HEK293 (cell line): ENCODE measurements around the gene SIGLEC15.

Experiments
- CTCF ChIA-PET: fragments of 350-600 bp; formaldehyde crosslinking; extraction: SDS; loops from one replicate; lab custom pipeline; 2021; ENCODE audit warnings: antibody characterized with exemption; lab: Yijun Ruan, JAX
- POLR2A ChIA-PET: fragments of 300-600 bp; formaldehyde crosslinking; extraction: SDS; loops from one replicate; lab custom pipeline; 2020; ENCODE audit warnings: antibody characterized with exemption, inconsistent platforms; lab: Yijun Ruan, JAX
- H3K27ac ChIP-seq: fragments of 200-500 bp; sonication (Bioruptor generic); 2 replicates; pipeline ENCODE4 v1.5.1; 2014; ENCODE audit warnings: low read depth, low read length, control low read depth, inconsistent platforms; ENCODE audit errors: extremely low read depth
- H3K36me3 ChIP-seq, 2 experiments: fragments of 200-500 bp in 1 of 2; sonication (Bioruptor generic) in 1 of 2; 1 replicate in 1 of 2; 2 replicates in 1 of 2; pipeline ENCODE4 v1.5.1; 2014 to 2017; ENCODE audit warnings: inconsistent platforms in 2 of 2, low read length in 2 of 2; ENCODE audit not compliant: control insufficient read depth in 2 of 2, insufficient read depth in 1 of 2
- H3K4me1 ChIP-seq: fragments of 200-500 bp; sonication (Bioruptor generic); 2 replicates; pipeline ENCODE4 v1.5.1; 2014; ENCODE audit warnings: mild to moderate bottlenecking, low read length, inconsistent platforms; ENCODE audit not compliant: control insufficient read depth, insufficient read depth
- H3K4me3 ChIP-seq: 2 replicates; pipeline ENCODE4 v1.5.1; 2011; ENCODE audit warnings: low read depth, mild to moderate bottlenecking, control low read depth, low read length, moderate library complexity
- H3K9me3 ChIP-seq: fragments of 200-500 bp; sonication (Bioruptor generic); 2 replicates; pipeline ENCODE4 v1.5.1; 2014; ENCODE audit warnings: low read depth, low read length, inconsistent platforms; ENCODE audit not compliant: control insufficient read depth, insufficient read depth
- FEZF1 ChIP-seq: fragments of 450-650 bp; formaldehyde crosslinking; IDR thresholded peaks from 2 replicates; pipeline ENCODE4 v1.5.1; 2016; ENCODE audit warnings: missing biosample characterization, missing genetic modification characterization
- HIC1 ChIP-seq: fragments of 450-650 bp; formaldehyde crosslinking; IDR thresholded peaks from 2 replicates; pipeline ENCODE4 v1.5.1; 2016; ENCODE audit warnings: missing biosample characterization, missing genetic modification characterization
- KLF9 ChIP-seq: fragments of 450-650 bp; formaldehyde crosslinking; IDR thresholded peaks from 2 replicates; pipeline ENCODE4 v1.5.1; 2016; ENCODE audit warnings: missing biosample characterization, missing genetic modification characterization, low read depth
- ZFHX2 ChIP-seq: fragments of 450-650 bp; formaldehyde crosslinking; conservative IDR thresholded peaks from 2 replicates; pipeline ENCODE4 v1.5.1; 2016; ENCODE audit warnings: missing biosample characterization, missing genetic modification characterization
- ZNF10 ChIP-seq: fragments of 450-650 bp; formaldehyde crosslinking; IDR thresholded peaks from 2 replicates; pipeline ENCODE4 v1.5.1; 2017; ENCODE audit warnings: missing biosample characterization, missing genetic modification characterization
- ZNF140 ChIP-seq: fragments of 450-650 bp; formaldehyde crosslinking; IDR thresholded peaks from 2 replicates; pipeline ENCODE4 v1.5.1; 2016; ENCODE audit warnings: missing biosample characterization, missing genetic modification characterization
- ZNF155 ChIP-seq: fragments of 450-650 bp; formaldehyde crosslinking; IDR thresholded peaks from 2 replicates; pipeline ENCODE4 v1.5.1; 2016; ENCODE audit warnings: missing biosample characterization, missing genetic modification characterization
- ZNF184 ChIP-seq: fragments of 450-650 bp; IDR thresholded peaks from 2 replicates; pipeline ENCODE4 v1.5.1; 2018; ENCODE audit warnings: missing biosample characterization, mild to moderate bottlenecking, missing genetic modification characterization
- ZNF2 ChIP-seq: fragments of 450-650 bp; formaldehyde crosslinking; IDR thresholded peaks from 2 replicates; pipeline ENCODE4 v1.5.1; 2016; ENCODE audit warnings: missing biosample characterization, missing genetic modification characterization
- ZNF214 ChIP-seq: fragments of 450-650 bp; formaldehyde crosslinking; IDR thresholded peaks from 2 replicates; pipeline ENCODE4 v1.5.1; 2017; ENCODE audit warnings: missing biosample characterization, mild to moderate bottlenecking, missing genetic modification characterization, borderline replicate concordance
- ZNF223 ChIP-seq: fragments of 450-650 bp; formaldehyde crosslinking; IDR thresholded peaks from 2 replicates; pipeline ENCODE4 v1.5.1; 2016; ENCODE audit warnings: missing biosample characterization, missing genetic modification characterization
- ZNF354C ChIP-seq: fragments of 450-650 bp; formaldehyde crosslinking; IDR thresholded peaks from 2 replicates; pipeline ENCODE4 v1.5.1; 2016; ENCODE audit warnings: missing biosample characterization, missing genetic modification characterization, low read depth, borderline replicate concordance
- ZNF366 ChIP-seq: fragments of 450-650 bp; formaldehyde crosslinking; conservative IDR thresholded peaks from 2 replicates; pipeline ENCODE4 v1.5.1; 2016; ENCODE audit warnings: missing biosample characterization, missing genetic modification characterization
- ZNF37A ChIP-seq: fragments of 450-650 bp; IDR thresholded peaks from 2 replicates; pipeline ENCODE4 v1.5.1; 2018; ENCODE audit warnings: missing biosample characterization, missing genetic modification characterization
- ZNF391 ChIP-seq: fragments of 450-650 bp; formaldehyde crosslinking; IDR thresholded peaks from 2 replicates; pipeline ENCODE4 v1.5.1; 2016; ENCODE audit warnings: low read depth, missing biosample characterization, missing genetic modification characterization, borderline replicate concordance
- ZNF398 ChIP-seq: fragments of 450-650 bp; formaldehyde crosslinking; IDR thresholded peaks from 2 replicates; pipeline ENCODE4 v1.5.1; 2017; ENCODE audit warnings: missing biosample characterization, missing genetic modification characterization
- ZNF426 ChIP-seq: fragments of 450-650 bp; formaldehyde crosslinking; IDR thresholded peaks from 2 replicates; pipeline ENCODE4 v1.5.1; 2017; ENCODE audit warnings: missing biosample characterization, missing genetic modification characterization, mild to moderate bottlenecking, inconsistent platforms, moderate library complexity
- ZNF548 ChIP-seq: fragments of 450-650 bp; formaldehyde crosslinking; IDR thresholded peaks from 2 replicates; pipeline ENCODE4 v1.5.1; 2016; ENCODE audit warnings: missing biosample characterization, missing genetic modification characterization
- ZNF658 ChIP-seq: fragments of 450-650 bp; formaldehyde crosslinking; IDR thresholded peaks from 2 replicates; pipeline ENCODE4; 2016; ENCODE audit warnings: missing biosample characterization, missing genetic modification characterization
- ZNF664 ChIP-seq: fragments of 450-650 bp; formaldehyde crosslinking; IDR thresholded peaks from 2 replicates; pipeline ENCODE4 v1.5.1; 2016; ENCODE audit warnings: missing biosample characterization, missing genetic modification characterization

The SIGLEC15 gene

GRCh38 chr18:45783097-45784075 lies 42.1 kb upstream of the SIGLEC15 start:
- H3K4me1 ChIP-seq: no peaks in the 10 kb centered on the region
- no peaks in the 10 kb centered on the region; a peak in 1 of 3 replicates for H3K36me3 ChIP-seq
- no peak overlapping the region for H3K4me3 ChIP-seq
- ChIA-PET POLR2A (no interaction called here), CTCF (no interaction called here)
- TF ChIP-seq FEZF1: no peak
- no peak for TF ChIP-seq ZFHX2 (tag by site-specific recombination)
- TF ChIP-seq ZNF223 (tag by site-specific recombination): no peak
- no peak for TF ChIP-seq HIC1 (tag by site-specific recombination)
- TF ChIP-seq ZNF37A: no peak
- no peak for TF ChIP-seq ZNF2 (tag by site-specific recombination)
- no peak for TF ChIP-seq ZNF155
- no peak for TF ChIP-seq ZNF664
- no peak for TF ChIP-seq ZNF658 (tag by site-specific recombination)
- no peak for TF ChIP-seq ZNF214 (tag by site-specific recombination)
- TF ChIP-seq ZNF184 (tag by site-specific recombination): no peak
- TF ChIP-seq ZNF426 (tag by site-specific recombination): no peak
- H3K27ac ChIP-seq: no peak overlapping the region
- no peaks in the 10 kb centered on the region for H3K9me3 ChIP-seq

- TF ChIP-seq ZNF548 (no peak), ZNF391 (tag by site-specific recombination) (no peak), ZNF10 (tag by site-specific recombination) (no peak), ZNF398 (tag by site-specific recombination) (no peak), ZNF140 (tag by site-specific recombination) (no peak), ZNF366 (tag by site-specific recombination) (no peak), KLF9 (no peak), ZNF354C (tag by site-specific recombination) (no peak)
- ChIA-PET CTCF (no interaction called here), POLR2A (no interaction called here)
- no peaks in the 10 kb centered on the region for H3K9me3 ChIP-seq
- H3K27ac ChIP-seq: no peak overlapping the region
- no peaks in the 10 kb centered on the region for H3K4me1 ChIP-seq
- H3K4me3 ChIP-seq: no peak overlapping the region
- no peaks in the 10 kb centered on the region; a peak in 1 of 3 replicates for H3K36me3 ChIP-seq
Measured at GRCh38 chr18:45785134-45785533, 40.3 kb upstream of the SIGLEC15 start.
